HG02938 (cell line): ENCODE data around the gene CASP9.
"Not testable (repeated sequence)": the region's sequence is repeated elsewhere in the genome, so short reads cannot be mapped to it uniquely, and the experiment has no call there.

Experiments used
- ATAC-seq: cut with Tn5 transposase; IDR thresholded peaks from one replicate; pipeline ENCODE4 v1.9.1; 2021; ENCODE audit warnings: mild to moderate bottlenecking, moderate library complexity; ENCODE audit not compliant: unreplicated experiment

Gene CASP9

DNA sequence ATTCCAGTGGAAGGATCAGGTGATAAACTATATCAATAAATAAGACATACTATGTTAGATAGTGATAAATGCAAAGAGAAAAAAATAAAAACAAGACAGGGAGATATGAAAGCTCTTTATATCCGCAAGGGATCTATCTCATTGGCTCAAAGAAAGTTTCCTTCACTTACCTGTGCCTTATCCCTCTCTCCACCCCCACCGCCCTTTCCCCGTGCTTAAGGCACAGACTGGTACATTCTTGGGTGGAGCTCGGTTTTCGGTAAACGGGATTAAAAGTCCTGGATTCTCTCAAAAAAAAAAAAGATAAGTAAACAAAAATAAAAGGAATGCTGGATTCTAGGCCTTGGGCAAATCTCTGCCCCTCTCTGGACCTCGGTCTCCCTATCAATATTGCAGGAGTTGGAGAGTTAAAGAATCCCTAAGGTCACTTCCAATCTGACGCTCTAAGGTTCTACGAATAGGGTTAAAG is 2.0 kb upstream of the CASP9 start:
- ATAC-seq = no peak

DNA sequence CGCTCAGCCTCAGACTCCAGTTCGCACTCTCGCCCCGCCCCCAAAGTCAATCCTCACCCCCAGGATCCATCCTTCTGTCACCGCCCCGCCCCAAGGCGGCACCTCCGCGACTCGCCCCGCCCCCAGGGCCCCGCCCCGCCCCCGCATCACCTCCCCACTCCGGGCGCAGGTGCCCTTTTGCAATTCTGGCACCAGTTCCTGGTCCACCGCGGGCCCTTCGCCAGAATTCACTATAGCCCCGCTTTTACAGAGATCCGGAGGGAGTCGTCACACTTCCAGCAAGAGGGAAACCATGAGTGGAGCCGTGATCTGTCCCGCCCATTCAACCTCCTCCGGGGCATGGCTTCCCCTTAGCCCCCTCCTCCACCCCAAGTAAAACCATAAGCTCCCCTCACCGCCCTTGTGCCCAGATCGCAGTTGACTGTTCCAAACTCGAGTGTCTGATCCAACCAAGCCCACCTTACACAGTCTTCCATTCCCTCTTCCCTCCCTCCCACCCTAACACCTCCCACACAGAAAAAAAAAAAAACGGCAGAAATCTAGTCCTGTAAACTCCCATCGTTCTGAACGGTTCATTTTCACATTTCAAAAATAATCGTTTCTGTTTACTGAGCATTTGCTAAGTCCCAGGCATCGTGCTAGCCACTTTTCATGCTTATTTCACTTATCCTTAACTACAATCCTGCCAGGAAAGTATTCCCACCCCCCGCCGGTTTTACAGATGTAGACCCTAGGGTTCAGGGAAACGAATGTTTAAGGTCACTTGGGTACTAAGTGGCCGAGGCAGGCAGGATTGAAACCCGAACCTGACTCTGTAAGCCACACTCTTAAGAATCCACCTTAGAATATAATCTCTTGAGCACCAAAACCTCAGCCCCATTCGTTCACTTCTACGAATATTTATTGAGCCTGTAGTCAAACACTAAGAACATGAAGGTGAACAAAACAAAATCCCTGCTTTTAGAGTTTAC is 1.3 kb upstream of the CASP9 start:
- ATAC-seq = peak; percentile 36

DNA sequence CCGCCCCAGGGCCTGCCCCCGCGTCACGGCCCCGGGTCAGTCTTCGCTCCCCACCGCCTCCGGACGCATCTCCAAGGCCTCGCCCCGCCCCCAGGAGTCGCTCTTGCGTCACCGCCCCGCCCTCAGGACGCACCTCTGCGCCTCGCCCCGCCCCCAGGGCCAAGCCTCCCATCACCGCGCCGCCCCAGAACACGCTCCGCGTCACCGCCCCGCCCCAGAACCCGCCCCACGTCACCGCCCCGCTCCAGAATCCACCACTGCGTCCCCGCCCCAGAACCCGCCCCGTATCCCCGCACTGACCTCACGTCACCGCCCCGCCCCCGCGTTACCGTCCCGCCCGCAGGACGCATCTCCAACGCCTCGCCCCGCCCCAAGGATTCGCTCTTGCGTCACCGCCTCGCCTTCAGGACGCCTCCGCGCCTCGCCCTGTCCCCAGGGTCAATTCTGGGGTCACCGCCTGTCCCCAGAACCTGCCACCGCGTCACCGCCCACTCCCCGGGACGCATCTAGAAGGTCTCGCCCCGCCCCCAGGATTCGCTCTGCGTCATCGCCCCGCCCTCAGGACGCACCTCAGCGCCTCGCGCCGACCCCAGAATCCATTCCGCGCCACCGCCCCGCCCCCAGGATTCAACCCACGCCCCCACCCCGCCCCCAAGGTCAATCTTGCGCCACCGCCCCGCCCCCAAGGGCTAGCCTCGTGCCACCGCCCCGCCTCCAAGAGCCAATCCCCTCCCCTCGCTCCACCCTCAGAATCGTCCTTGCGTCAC is 451 bp upstream of the CASP9 start:
- ATAC-seq = peak; percentile 34

DNA sequence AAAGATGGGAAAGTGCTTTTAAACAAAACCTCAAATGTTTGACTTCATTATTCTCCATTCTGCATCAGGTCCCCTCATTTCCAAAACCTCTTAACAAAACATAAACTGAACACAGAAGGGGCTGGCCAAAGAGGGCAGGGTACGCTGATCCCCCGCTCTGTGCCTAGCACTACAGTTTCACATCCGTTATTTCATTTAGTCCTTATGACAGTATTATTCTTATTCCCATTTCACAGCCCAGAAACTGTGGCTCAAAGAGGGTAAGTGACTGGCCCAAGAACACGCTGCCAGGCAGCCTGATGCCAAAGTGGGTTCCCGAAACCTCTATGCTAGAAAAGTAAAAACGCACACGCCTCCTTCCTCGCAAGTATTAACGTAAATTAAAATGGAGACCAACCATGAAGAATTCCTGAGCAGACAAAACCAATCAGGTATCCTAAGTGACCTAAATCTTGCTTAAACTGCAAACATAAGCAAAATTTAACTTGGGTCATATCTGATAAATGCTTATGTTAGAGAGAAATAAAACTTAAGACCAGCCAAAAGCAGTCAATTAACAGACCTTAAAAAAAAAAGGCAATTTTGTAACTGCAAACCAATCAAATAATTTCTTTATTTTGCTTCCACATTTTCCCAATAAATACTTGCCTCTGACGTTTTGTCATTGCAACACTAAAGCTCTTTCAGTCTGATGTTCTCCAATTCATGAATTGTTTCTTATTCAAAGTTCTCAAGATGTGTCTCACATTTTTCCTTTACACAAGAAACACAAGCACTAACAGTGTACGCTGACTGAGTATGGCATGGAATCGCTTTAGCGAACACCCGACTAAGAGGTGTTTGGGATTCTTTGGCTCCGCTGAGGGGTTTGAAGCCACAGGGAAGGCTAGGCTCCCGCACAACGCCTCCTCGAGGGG is 653 bp downstream of the CASP9 start:
- ATAC-seq = no peak

DNA sequence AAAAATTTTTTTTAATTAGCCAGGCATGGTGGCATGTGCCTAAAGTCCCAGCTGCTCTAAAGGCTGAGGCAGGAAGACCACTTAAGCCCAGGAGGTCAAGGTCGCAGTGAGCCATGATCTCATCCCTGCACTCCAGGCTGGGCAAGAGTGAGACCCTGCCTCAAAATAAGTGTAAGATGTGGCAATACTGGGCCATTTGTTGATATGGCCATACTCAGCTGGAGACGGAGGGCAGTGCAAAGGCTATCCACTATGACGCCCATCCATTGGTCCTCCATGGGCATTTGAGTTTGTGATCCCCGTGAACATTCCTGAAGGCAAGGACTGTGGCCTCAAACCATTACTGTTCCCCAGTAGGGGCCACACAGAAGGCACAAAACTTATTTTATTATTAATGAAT is 1.5 kb downstream of the CASP9 start:
- ATAC-seq = no peak

DNA sequence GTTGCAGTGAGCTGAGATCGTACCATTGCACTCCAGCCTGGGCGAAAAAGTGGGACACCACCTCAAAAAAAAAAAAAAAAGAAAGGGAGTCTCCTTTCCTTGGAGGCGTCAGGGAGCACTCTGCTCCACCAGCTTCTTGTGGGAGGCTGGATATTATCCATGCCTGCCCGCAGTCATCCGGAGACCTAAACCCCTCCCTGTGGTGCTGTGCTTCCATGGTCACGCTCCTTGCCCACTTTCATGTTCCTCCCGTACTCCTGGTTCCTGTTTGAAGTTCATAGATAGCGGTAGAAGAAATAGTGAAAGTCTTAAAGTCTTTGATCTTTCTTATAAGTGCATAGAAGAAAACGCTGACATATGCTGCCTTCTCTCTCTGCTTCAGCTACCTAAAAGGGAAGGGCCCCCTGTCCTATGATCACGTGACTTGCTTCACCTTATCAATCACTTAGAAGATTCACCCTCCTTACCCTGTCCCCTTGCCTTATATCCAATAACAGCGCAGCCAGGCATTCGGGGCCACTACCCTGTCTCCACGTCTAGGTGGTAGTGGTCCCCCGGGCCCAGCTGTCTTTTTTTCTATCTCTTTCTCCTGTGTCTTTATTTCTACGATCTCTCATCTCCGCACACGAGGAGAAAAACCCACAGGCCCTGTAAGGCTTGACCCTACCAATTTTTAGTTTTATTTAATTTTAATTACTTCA is 2.7 kb downstream of the CASP9 start:
- not testable (repeated sequence) for ATAC-seq

DNA sequence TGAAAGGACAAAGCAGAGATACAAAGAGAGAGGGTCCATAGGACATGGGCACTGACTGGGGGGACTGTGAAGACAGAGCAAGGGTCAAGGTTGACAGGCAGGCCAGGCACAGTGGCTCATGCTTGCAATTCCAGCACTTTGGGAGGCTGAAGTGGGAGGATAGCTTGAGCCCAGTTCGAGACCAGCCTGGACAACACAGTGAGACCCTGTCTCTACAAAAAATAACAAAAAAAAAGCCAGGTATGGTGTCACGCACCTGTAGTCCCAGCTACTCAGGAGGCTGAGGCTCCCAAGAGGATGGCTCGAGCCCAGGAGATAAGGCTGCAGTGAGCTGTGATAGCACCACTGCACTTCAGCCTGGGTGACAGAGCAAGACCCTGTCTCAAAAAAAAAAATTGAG is 4.4 kb downstream of the CASP9 start:
- ATAC-seq = no peak

DNA sequence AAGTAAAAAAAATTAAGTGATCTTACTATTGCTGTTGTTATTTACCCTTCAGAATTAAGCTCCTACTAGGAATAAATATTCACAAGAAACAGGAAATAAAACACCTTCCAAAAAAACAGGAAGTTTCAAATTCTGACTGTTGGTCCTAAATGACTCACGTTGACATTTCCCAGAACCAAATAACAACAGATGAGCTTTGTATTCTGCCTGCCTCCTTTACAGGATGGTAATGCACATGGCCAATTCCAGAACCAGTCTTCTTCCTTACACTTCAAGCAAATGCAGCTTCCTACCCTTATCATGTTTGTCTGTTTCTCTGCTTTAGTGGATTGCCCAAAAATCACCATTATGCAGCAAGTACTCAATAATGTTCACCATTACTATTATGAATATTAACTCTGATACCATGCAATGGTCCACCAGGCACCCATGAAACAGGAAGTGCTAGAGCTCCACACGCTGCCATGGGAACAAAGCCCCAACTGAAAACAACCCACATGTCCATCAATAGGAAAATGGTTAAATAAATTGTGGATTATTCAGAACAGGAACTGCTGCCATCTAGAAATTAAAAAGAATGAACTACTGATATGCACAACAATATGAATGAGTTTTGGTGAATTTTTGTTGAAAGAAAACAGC is 8.9 kb downstream of the CASP9 start:
- no peak for ATAC-seq

DNA sequence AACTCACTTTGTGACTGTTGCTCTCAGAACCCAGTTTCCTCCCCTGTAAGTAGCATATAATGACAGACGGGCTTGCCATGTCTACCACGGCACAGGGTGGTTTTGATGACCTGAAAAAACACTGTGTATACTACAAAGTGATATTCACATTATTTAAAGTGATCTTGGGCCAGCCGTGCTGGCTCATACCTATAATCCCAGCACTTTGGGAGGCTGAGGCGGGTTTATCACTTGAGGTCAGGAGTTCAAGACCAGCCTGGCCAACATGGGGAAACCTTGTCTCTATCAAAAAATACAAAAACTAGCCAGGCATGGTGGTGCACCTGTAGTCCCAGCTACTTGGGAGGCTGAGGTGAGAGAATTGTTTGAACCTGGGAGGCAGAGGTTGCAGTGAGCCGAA is 9.5 kb downstream of the CASP9 start:
- ATAC-seq = not testable (repeated sequence)

DNA sequence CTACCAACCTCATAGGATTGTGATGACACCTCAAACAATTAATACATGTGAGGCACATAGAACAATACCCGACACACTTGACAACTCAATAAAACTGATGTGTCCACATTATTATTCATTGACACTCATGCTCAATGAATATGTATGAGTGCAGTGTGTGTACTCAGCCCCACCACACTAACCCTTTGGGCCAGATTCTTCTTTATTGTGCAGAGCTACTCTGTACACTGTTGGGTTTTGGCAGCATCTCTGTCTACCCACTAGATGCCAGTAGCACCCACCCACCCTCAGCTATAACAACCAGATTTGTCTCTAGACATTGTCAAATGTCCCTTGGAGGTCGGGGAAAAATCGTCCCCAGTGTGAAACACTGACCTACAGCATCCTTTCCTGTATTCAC is 10.1 kb downstream of the CASP9 start:
- no peak for ATAC-seq

DNA sequence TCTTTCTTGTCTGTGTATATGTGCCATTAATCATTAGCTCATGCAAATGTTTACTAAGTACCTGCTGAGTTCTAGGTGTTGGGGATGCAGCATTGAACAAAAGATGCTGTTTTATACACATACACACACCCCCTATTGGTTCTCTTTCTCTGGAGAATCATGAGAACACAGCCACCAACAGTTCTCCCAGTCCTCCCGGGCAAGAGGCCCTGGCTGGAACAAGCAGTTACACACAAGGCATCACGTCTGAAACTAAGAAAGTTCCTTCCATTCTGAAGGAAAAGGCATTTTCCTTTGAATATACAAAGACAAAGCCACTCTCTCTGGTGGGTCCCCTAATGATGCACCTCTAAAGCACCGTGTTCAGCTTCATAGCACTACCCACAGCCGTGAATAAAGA is 10.8 kb downstream of the CASP9 start:
- no peak for ATAC-seq

DNA sequence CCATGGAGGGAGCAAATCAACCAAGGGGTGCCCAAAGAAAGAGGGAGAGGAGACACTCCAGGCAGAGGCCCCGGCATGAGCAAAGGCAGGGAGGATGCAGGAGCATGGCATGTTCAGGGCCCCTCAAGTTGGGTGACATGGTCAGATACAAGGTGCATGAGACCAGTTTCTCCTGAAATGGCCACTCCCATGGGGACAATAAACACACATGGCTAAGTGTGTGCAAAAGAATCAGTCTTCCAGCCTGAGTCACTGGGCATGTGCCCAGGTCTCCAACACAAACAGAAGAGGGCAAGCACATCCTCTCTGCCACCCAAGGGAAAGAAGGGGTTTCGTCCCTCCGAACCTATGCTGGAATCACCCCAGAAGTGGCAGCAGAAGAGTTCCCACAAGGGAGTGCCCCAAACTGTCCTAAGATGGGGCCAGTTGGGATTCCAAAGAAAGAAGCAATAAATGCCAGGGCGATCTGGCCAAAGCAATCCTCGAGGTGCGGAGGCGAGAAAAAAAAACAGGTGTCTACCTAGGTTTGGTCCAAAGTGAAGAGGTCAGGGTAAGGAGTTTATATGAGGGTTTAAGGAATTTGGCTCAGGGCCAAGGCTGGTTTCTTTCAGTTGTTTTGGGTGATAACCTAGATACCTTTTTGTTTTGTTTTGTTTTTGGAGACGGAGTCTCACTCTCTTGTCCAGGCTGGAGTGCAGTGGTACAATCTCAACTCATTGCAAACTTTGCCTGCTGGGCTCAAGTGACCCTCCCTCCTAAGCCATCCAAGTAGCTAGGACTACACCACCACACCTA is 13.2 kb downstream of the CASP9 start:
- ATAC-seq = no peak

DNA sequence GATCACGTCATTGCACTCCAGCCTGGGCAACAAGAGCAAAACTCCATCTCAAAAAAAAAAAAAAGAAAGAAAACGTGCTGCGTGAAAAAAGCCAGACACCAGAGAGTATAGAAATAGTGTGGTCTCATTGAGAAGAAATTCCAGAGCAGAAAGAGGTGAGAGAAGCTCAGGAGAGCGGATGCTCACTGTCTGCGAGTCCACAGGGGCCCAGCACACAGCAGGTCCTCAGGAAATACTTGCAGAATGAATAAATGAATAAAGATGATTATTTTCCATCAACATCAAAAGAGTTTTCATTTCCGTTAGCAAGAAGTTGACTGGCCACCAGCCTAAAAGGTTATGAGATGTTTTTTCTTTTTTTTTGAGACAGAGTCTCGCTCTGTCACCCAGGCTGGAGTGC is 14.4 kb downstream of the CASP9 start:
- ATAC-seq = no peak

DNA sequence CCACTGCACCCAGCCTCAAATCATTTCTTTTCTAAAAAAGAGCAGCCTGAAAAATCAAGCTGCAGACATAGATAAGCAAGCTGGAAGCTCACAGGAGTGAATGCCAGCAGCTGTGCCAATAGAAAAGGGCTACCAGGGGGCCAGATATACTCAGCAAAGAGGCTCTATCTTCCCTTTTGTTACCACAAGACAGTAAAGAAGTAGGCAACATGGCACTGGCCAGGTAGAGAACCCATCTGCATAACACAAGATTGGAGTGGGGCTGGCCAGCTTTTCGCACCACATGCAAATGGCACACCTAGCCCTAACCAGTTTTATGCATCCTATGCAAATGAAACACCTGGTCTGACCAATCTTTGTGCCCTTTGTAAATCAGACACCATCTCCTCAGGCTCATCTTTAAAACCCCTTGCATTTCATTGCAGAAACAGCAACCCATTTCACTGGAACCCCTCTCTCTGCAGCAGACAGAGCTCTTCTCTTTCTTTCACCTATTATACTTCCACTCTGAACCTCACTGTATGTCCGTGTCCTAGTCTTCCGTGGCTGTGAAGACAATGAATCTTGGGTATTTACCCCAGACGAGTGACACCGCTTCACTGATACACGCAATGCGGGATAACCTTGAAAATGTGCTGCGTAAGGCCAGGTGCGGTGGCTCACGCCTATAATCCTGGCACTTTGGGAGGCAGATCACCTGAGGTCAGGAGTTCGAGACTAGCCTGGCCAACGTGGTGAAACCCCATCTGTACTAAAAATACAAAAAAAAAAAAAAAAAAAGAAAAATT is 15.1 kb downstream of the CASP9 start:
- no peak for ATAC-seq

DNA sequence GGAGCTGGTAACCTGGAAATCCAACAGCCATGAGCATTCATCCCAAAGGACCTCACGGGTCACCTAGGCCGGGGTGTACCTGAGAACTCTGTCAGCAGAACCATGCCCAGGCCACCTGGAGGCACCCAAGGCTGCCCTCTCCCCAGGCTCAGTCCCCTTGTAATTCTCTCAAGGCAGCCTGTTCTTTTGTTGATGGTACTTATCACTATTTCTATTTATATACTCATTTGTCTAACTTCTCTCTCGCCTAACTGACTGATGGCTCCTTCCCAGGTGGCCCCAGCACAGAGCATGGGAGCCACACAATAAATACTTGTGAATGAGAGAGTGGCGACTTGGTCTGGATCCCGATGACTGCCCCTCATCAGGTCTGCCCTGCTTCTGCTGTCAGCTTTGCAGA is 16.7 kb downstream of the CASP9 start:
- no peak for ATAC-seq

DNA sequence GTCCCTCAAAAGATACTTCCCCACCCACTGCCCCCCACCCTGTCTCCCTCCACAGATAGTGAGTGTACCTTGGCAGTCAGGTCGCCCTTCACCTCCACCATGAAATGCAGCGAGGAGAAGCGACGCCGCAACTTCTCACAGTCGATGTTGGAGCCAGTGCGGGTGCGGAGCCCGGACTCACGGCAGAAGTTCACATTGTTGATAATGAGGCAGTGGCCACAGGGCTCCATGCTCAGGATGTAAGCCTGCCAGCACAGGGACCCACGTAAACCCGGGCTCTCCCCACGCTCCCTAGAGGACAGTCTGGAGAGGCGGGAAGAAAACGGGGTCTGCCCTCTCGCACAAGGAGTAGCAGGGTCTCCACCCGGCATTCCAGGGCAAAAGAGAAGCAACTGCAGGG is 17.2 kb downstream of the CASP9 start:
- no peak for ATAC-seq

DNA sequence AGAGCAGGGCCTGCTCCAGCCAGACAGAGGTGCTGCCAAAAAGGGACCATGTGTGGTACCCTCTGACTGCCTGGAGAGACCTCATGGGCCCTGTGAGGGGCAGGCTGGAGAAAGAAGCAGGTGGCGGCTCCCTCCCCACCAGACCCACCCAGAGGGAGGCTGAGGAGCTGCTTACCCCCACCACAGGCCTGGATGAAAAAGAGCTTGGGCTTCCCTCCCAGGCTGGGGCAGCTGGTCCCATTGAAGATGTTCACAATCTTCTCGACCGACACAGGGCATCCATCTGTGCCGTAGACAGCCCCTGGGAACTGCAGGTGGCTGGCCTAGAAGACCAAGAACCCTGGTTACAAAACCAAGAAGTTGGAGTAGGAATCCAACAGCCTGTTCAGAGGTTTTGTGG is 19.6 kb downstream of the CASP9 start:
- no peak for ATAC-seq
